Measurements from ENCODE around the gene CENPT.

DNA sequence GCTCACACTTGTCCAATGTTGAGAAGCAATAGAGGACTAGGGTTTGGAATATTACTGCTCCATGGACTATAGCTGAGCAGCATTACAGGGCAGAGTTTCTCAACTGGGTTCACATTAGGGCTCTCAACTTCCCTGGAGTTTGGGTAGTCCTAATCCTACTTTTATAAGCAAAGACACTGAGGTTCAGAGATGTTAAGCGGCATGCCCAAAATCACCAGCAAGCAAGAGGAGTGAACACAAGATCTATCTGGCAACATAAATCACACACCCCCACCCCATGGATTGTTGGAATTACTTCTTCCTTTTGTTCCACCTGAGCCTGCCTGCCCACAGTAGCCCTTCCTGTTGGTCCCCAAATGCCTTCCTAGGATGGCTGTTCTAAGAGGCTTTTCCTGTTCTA is 35.6 kb downstream of the CENPT start:
- TF ChIP-seq, protein P1, sequence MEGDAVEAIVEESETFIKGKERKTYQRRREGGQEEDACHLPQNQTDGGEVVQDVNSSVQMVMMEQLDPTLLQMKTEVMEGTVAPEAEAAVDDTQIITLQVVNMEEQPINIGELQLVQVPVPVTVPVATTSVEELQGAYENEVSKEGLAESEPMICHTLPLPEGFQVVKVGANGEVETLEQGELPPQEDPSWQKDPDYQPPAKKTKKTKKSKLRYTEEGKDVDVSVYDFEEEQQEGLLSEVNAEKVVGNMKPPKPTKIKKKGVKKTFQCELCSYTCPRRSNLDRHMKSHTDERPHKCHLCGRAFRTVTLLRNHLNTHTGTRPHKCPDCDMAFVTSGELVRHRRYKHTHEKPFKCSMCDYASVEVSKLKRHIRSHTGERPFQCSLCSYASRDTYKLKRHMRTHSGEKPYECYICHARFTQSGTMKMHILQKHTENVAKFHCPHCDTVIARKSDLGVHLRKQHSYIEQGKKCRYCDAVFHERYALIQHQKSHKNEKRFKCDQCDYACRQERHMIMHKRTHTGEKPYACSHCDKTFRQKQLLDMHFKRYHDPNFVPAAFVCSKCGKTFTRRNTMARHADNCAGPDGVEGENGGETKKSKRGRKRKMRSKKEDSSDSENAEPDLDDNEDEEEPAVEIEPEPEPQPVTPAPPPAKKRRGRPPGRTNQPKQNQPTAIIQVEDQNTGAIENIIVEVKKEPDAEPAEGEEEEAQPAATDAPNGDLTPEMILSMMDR (IDR thresholded peaks at IDR 0.05): no peak
- TF ChIP-seq POLR2A (IDR thresholded peaks at IDR 0.05): no peak
